B cell (primary cell): ENCODE measurements around the gene SUSD3. TPM values are rescaled to one million over a fixed set of nuclear protein-coding genes. Genes with fewer than 3 reads are reported as not detected.
A peak's percentile ranks its signal among the peaks of the same experiment; 100 is the strongest.

Source experiments
- ATAC-seq: fragments of 200-7000 bp; cut with Tn5 transposase; one replicate; pipeline ENCODE4 v1.10.0; 2021; ENCODE audit warnings: low read depth, mild to moderate bottlenecking, moderate number of reproducible peaks, moderate library complexity
- CTCF ChIA-PET: fragments of 350-600 bp; sonication (Branson Sonifier 250); formaldehyde crosslinking; loops from one replicate; lab custom pipeline; 2021; ENCODE audit warnings: antibody characterized with exemption, inconsistent platforms; lab: Charles Lee
- POLR2A ChIA-PET: fragments of 350-600 bp; sonication (Branson Sonifier 250); formaldehyde crosslinking; loops from one replicate; lab custom pipeline; 2021; ENCODE audit warnings: antibody characterized with exemption; lab: Charles Lee
- DNase-seq: peaks from one replicate; pipeline ENCODE4 v3.0.0; 2013
- H2AFZ ChIP-seq: 2 replicates; pipeline ENCODE4 v1.6.1; 2012; ENCODE audit warnings: mild to moderate bottlenecking, low read depth, low read length; ENCODE audit not compliant: insufficient read depth, poor library complexity, severe bottlenecking
- H3K27ac ChIP-seq, 2 donors: 1 replicate in 1 of 2; 2 replicates in 1 of 2; pipeline ENCODE4 v1.5.1; 2012 to 2013; ENCODE audit warnings: low read length in 2 of 2, mild to moderate bottlenecking in 2 of 2, moderate library complexity in 1 of 2
- H3K27me3 ChIP-seq, 4 experiments: fragments of 200-600 bp in 1 of 4; sonication (generic) in 1 of 4; replicated peaks in 1 of 4; 1 replicate in 2 of 4; 2 replicates in 2 of 4; pipeline versions ENCODE4 v1.6.1 to v1.7.0; 2013 to 2016; ENCODE audit warnings: low read length in 3 of 4, mild to moderate bottlenecking in 2 of 4, mixed read lengths in 1 of 4, moderate library complexity in 1 of 4; ENCODE audit not compliant: insufficient read depth in 4 of 4, control insufficient read depth in 3 of 4; ENCODE audit errors: control extremely low read depth in 1 of 4
- H3K36me3 ChIP-seq, 2 experiments: replicated peaks in 1 of 2; 1 replicate in 1 of 2; 2 replicates in 1 of 2; pipeline versions ENCODE4 v1.6.1 to v1.7.1; 2013; ENCODE audit warnings: low read length in 1 of 2; ENCODE audit not compliant: insufficient read depth in 2 of 2, control insufficient read depth in 1 of 2; ENCODE audit errors: control extremely low read depth in 1 of 2, extremely low read depth in 1 of 2
- H3K4me1 ChIP-seq, 2 donors: fragments of 200-600 bp in 1 of 2; sonication (generic) in 1 of 2; 1 replicate in 1 of 2; 2 replicates in 1 of 2; pipeline versions ENCODE4 v1.5.1 to v1.6.1; 2013 to 2017; ENCODE audit warnings: low read length in 2 of 2; ENCODE audit not compliant: control insufficient read depth in 2 of 2, insufficient read depth in 2 of 2
- H3K4me2 ChIP-seq: replicated peaks from 2 replicates; pipeline ENCODE3; 2012; ENCODE audit warnings: mild to moderate bottlenecking, low read depth, low read length; ENCODE audit not compliant: poor library complexity, severe bottlenecking
- H3K4me3 ChIP-seq, 5 experiments: fragments of 200-600 bp in 1 of 5; sonication (generic) in 1 of 5; 1 replicate in 3 of 5; 2 replicates in 2 of 5; pipeline versions ENCODE4 v1.5.1 to v1.7.0; 2011 to 2016; ENCODE audit warnings: low read length in 4 of 5, mild to moderate bottlenecking in 4 of 5, low read depth in 2 of 5, control low read depth in 1 of 5, moderate library complexity in 1 of 5; ENCODE audit not compliant: insufficient read depth in 1 of 5; ENCODE audit errors: control extremely low read depth in 1 of 5, extremely low read depth in 1 of 5
- H3K79me2 ChIP-seq: fragments of 200-600 bp; sonication (generic); one replicate; pipeline ENCODE4 v1.6.0; 2016; ENCODE audit warnings: low read length; ENCODE audit not compliant: control insufficient read depth, insufficient read depth
- H3K9ac ChIP-seq: fragments of 200-600 bp; sonication (generic); 2 replicates; pipeline ENCODE4 v1.6.1; 2017; ENCODE audit warnings: mild to moderate bottlenecking, low read length, moderate library complexity
- H3K9me3 ChIP-seq, 3 donors: one replicate each; pipeline versions ENCODE4 v1.6.1 to v1.7.1; 2013; ENCODE audit warnings: low read length in 2 of 3; ENCODE audit not compliant: control insufficient read depth in 2 of 3, insufficient read depth in 1 of 3; ENCODE audit errors: control extremely low read depth in 1 of 3
- H4K20me1 ChIP-seq: 2 replicates; pipeline ENCODE4 v1.6.0; 2012; ENCODE audit warnings: mild to moderate bottlenecking, low read length; ENCODE audit not compliant: insufficient read depth, control insufficient read depth, poor library complexity, severe bottlenecking
- H3K27ac Mint-ChIP-seq: one replicate; pipeline ENCODE4 v1.8.0; 2021; ENCODE audit warnings: mixed read lengths
- H3K27me3 Mint-ChIP-seq: one replicate; pipeline ENCODE4 v1.8.0; 2021; ENCODE audit warnings: mixed read lengths
- H3K4me1 Mint-ChIP-seq: one replicate; pipeline ENCODE4 v1.8.0; 2021; ENCODE audit warnings: mixed read lengths
- H3K4me3 Mint-ChIP-seq: one replicate; pipeline ENCODE4 v1.8.0; 2021; ENCODE audit warnings: mixed read lengths
- H3K9me3 Mint-ChIP-seq: one replicate; pipeline ENCODE4 v1.8.0; 2022; ENCODE audit warnings: mixed read lengths; ENCODE audit not compliant: insufficient read depth
- EZH2 ChIP-seq: IDR thresholded peaks from 2 replicates; pipeline ENCODE4 v1.6.1; 2012; ENCODE audit warnings: borderline replicate concordance, low read depth, mild to moderate bottlenecking, moderate library complexity, low read length; ENCODE audit not compliant: insufficient read depth, poor library complexity, severe bottlenecking
- WGBS: methylation state at CpG from one replicate; pipeline ENCODE4 v1.1.5; 2013; ENCODE audit warnings: missing lambda C conversion rate; ENCODE audit not compliant: insufficient coverage; 5-methylcytosine and 5-hydroxymethylcytosine counted together
- intact Hi-C: fragments of 100-400 bp; cut with micrococcal nuclease; formaldehyde crosslinking; loops from one replicate; pipeline ENCODE4 v1.10.0; 2022
- polyA plus RNA-seq: library from polyadenylated mRNA; depleted of rRNA; stranded (reverse); fragments of >200 nt; gene quantifications from 2 replicates; pipeline ENCODE4 v1.2.3, GENCODE V29; 2012
- total RNA-seq, 2 donors: library from RNA; stranded (reverse); fragments of 120-200 nt in 1 of 2; gene quantifications; 1 replicate in 1 of 2; 2 replicates in 1 of 2; pipeline versions ENCODE4 v1.2.3 to v1.2.4, GENCODE V29; 2013 to 2022
- TF ChIP-seq, protein P1 (sequence below): fragments of 200-600 bp; IDR thresholded peaks from one replicate; pipeline ENCODE4 v1.8.0; 2022; ENCODE audit warnings: antibody characterized with exemption, mild to moderate bottlenecking

The SUSD3 gene
- total and polyA plus RNA-seq, 2 donors (not counting 1 experiment from before 2014, with no cell fraction given) = 41.0 to 85.0 TPM

DNA sequence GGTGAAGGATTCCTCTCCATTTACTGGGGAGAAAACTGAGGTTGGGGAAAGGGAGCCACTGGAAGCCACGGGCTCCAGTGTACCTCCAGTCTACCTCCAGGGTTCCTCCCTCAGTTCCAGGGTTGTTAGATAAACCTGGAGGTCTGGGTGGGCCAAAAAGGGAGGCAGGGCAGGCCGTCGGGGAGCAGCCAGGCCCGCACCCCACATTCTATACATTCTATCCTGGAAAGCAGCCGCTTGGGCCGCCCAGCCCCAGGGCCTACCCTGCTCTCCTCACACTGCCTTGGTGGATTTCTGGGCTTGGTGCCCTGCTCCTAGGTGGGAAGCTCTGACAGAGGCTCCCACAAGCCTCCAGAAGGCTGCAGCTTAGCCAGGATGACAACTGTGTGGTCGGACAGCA is 18.1 kb upstream of the SUSD3 start:
- Histone ChIP-seq H3K27me3 (no peaks in the 10 kb centered on the region), H3K4me2 (no peak overlapping the region), H4K20me1 (no peaks in the 10 kb centered on the region), H3K9me3 (peaks cover 0 to 7% (median 0%) of the 10 kb centered on the region in 3 donors), H2AFZ (no peak overlapping the region), H3K36me3 (peaks cover 0 to 14% of the 10 kb centered on the region in 2 experiments), H3K27ac (no peak overlapping the region), H3K4me1 (peaks cover 15 to 34% of the 10 kb centered on the region in 2 donors), H3K9ac (no peak overlapping the region), H3K4me3 (no peak overlapping the region), H3K79me2 (no peaks in the 10 kb centered on the region)
- DNase-seq (no peak), ATAC-seq (no peak)
- CTCF ChIA-PET = interaction anchor here (1.0 kb wide), 1 partner anchor 14 kb away, joined by 3 read pairs; no protein-coding TSS in a partner anchor
- no peaks in the 10 kb centered on the region for H3K9me3 Mint-ChIP-seq
- POLR2A ChIA-PET = interaction anchor here (1.0 kb wide), 2 partner anchors 10 to 16 kb away, joined by 4 to 10 read pairs; no protein-coding TSS in a partner anchor
- H3K4me3 Mint-ChIP-seq = no peak overlapping the region
- H3K4me1 Mint-ChIP-seq = peaks cover 44% of the 10 kb centered on the region
- H3K27ac Mint-ChIP-seq = no peak overlapping the region
- TF ChIP-seq, protein P1, sequence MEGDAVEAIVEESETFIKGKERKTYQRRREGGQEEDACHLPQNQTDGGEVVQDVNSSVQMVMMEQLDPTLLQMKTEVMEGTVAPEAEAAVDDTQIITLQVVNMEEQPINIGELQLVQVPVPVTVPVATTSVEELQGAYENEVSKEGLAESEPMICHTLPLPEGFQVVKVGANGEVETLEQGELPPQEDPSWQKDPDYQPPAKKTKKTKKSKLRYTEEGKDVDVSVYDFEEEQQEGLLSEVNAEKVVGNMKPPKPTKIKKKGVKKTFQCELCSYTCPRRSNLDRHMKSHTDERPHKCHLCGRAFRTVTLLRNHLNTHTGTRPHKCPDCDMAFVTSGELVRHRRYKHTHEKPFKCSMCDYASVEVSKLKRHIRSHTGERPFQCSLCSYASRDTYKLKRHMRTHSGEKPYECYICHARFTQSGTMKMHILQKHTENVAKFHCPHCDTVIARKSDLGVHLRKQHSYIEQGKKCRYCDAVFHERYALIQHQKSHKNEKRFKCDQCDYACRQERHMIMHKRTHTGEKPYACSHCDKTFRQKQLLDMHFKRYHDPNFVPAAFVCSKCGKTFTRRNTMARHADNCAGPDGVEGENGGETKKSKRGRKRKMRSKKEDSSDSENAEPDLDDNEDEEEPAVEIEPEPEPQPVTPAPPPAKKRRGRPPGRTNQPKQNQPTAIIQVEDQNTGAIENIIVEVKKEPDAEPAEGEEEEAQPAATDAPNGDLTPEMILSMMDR = no peak
- no peak for TF ChIP-seq EZH2
- no peaks in the 10 kb centered on the region for H3K27me3 Mint-ChIP-seq
- intact Hi-C loops = no loop called here
- 100% methylated on average over 6 of the region's 7 CpGs for WGBS

DNA sequence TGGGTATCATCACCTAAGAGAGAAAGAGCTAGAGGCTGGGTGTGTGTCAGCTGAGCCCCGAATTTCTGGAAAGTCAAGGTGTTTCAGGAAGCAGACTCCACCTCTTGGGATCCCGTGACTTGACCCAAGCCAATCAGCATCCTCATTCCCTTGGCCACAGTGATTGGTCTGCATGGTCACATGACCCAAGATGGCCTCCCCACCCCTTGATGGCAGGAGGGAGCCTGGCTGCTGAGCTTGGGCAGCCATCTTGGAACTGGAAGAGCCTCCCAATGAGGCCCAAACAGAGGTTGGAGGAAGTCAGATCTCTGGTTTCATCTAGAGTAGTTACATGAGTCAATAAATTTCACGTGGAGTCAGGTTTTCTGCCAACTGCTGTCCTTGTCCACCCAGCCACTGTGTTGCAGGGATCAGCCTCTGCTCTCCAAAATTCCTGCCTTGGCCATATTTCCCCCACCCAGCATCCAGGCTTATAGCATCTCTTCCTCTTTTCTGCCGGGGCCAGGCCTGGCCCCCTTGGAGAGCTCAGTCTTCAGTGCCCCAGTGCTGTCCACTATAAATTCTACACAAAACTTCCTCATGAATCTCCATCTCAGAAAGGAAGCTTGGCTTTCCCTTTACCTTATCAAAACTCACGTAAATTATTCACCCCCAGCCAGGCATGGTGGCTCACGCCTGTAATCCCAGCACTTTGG is 17.2 kb upstream of the SUSD3 start:
- intact Hi-C loops = no loop called here
- no peak overlapping the region for H3K4me3 Mint-ChIP-seq

More for the DNA sequence above, 17.2 kb upstream of the SUSD3 start:
- CTCF ChIA-PET = interaction anchor here (1.0 to 1.1 kb wide), 2 partner anchors 13 to 68 kb away, joined by 3 read pairs; no protein-coding TSS in a partner anchor
- H3K4me3 ChIP-seq = no peak overlapping the region
- peaks cover 45% of the 10 kb centered on the region for H3K4me1 Mint-ChIP-seq
- no peaks in the 10 kb centered on the region for H3K27me3 ChIP-seq
- WGBS = 85% methylated on average over 5 of the region's 6 CpGs
- H2AFZ ChIP-seq = no peak overlapping the region
- H3K9ac ChIP-seq = no peak overlapping the region
- DNase-seq = no peak
- no peaks in the 10 kb centered on the region for H3K27me3 Mint-ChIP-seq
- H3K27ac ChIP-seq = no peak overlapping the region
- POLR2A ChIA-PET = interaction anchor here (0.7 to 1.4 kb wide), 3 partner anchors 11 to 16 kb away, joined by 4 to 7 read pairs (median 6); no protein-coding TSS in a partner anchor
- H3K4me2 ChIP-seq = no peak overlapping the region
- H3K79me2 ChIP-seq = no peaks in the 10 kb centered on the region
- H4K20me1 ChIP-seq = no peaks in the 10 kb centered on the region
- peaks cover 0 to 9% (median 0%) of the 10 kb centered on the region in 3 donors for H3K9me3 ChIP-seq
- H3K9me3 Mint-ChIP-seq = no peaks in the 10 kb centered on the region
- no peak for ATAC-seq
- peaks cover 15 to 34% of the 10 kb centered on the region in 2 donors for H3K4me1 ChIP-seq
- peaks cover 0 to 8% of the 10 kb centered on the region in 2 experiments for H3K36me3 ChIP-seq
- H3K27ac Mint-ChIP-seq = peak overlapping the region; percentile 55
- TF ChIP-seq, protein P1 = no peak
- TF ChIP-seq EZH2 = no peak
